Caco-2 (cell line): Measurements from ENCODE around the gene TGDS. TPM values are rescaled to one million over a fixed set of nuclear protein-coding genes. Genes with fewer than 3 reads are reported as not detected.
"Not testable (repeated sequence)": the region's sequence is repeated elsewhere in the genome, so short reads cannot be mapped to it uniquely, and the experiment has no call there.

Experiments
- BruUV-seq: library from RNA; stranded (reverse); fragments of 400-500 nt; replicated peaks from 2 replicates; lab custom pipeline; 2021; lab: Mats Ljungman, UMichigan
- CTCF ChIA-PET: fragments of 300-600 bp; sonication (Branson Sonifier 250); formaldehyde crosslinking; loops from one replicate; lab custom pipeline; 2022; ENCODE audit warnings: antibody characterized with exemption; lab: Charles Lee
- POLR2A ChIA-PET: fragments of 300-600 bp; sonication (Branson Sonifier 250); formaldehyde crosslinking; loops from one replicate; lab custom pipeline; 2022; ENCODE audit warnings: antibody characterized with exemption; lab: Charles Lee
- DNase-seq, 2 experiments: peaks; one replicate each; pipeline versions ENCODE4 v3.0.0 to v3.0.0-alpha.2; 2020 to 2022
- H3K27me3 ChIP-seq: replicated peaks from 2 replicates; pipeline ENCODE4 v1.6.0; 2011; ENCODE audit warnings: low read length; ENCODE audit not compliant: control insufficient read depth, insufficient read depth
- H3K36me3 ChIP-seq: 2 replicates; pipeline ENCODE4 v1.5.1; 2011; ENCODE audit warnings: low read length; ENCODE audit not compliant: control insufficient read depth, insufficient read depth
- H3K4me1 ChIP-seq: fragments of 250-450 bp; sonication (Bioruptor Pico); 2 replicates; pipeline ENCODE4 v1.5.1; 2020; ENCODE audit warnings: mild to moderate bottlenecking
- H3K4me3 ChIP-seq: 2 replicates; pipeline ENCODE4 v1.5.1; 2011; ENCODE audit warnings: low read depth, mild to moderate bottlenecking, control low read depth, low read length
- H3K9me3 ChIP-seq: fragments of 250-450 bp; sonication (Bioruptor Pico); 2 replicates; pipeline ENCODE4 v1.5.1; 2020; ENCODE audit warnings: mild to moderate bottlenecking, moderate library complexity
- H3K27ac Mint-ChIP-seq: one replicate; pipeline ENCODE4 v1.8.0; 2022; ENCODE audit warnings: mixed read lengths; ENCODE audit not compliant: unreplicated experiment
- H3K27me3 Mint-ChIP-seq: one replicate; pipeline ENCODE4 v1.8.0; 2022; ENCODE audit warnings: mixed read lengths; ENCODE audit not compliant: insufficient read depth, unreplicated experiment
- H3K36me3 Mint-ChIP-seq: one replicate; pipeline ENCODE4 v1.8.0; 2022; ENCODE audit warnings: mild to moderate bottlenecking, mixed read lengths; ENCODE audit not compliant: insufficient read depth, unreplicated experiment
- H3K4me1 Mint-ChIP-seq: one replicate; pipeline ENCODE4 v1.8.0; 2022; ENCODE audit warnings: low read depth, mixed read lengths; ENCODE audit not compliant: unreplicated experiment
- H3K4me3 Mint-ChIP-seq: one replicate; pipeline ENCODE4 v1.8.0; 2022; ENCODE audit warnings: mild to moderate bottlenecking, moderate library complexity, mixed read lengths; ENCODE audit not compliant: unreplicated experiment
- H3K9me3 Mint-ChIP-seq: one replicate; pipeline ENCODE4 v1.8.0; 2022; ENCODE audit warnings: mixed read lengths; ENCODE audit not compliant: unreplicated experiment
- intact Hi-C: fragments of 100-400 bp; cut with micrococcal nuclease; formaldehyde crosslinking; loops from one replicate; pipeline ENCODE4 v1.10.0; 2022; ENCODE audit not compliant: unreplicated experiment
- total RNA-seq: library from RNA; stranded (reverse); gene quantifications from 2 replicates; pipeline ENCODE4 v1.2.3, GENCODE V29; 2022
- TF ChIP-seq, protein P1 (sequence below), 2 experiments: fragments of 200-600 bp in 1 of 2; IDR thresholded peaks; 1 replicate in 1 of 2; 2 replicates in 1 of 2; pipeline versions ENCODE4 v1.5.1 to v1.8.0; 2011 to 2022; ENCODE audit warnings: antibody characterized with exemption in 1 of 2, control low read depth in 1 of 2, inconsistent platforms in 1 of 2, low read depth in 1 of 2, low read length in 1 of 2, mild to moderate bottlenecking in 1 of 2, moderate library complexity in 1 of 2; ENCODE audit not compliant: insufficient read depth in 1 of 2, severe bottlenecking in 1 of 2, unreplicated experiment in 1 of 2

Gene TGDS
- total RNA-seq, 1 experiment from 2014 or later: 22.0 TPM

DNA sequence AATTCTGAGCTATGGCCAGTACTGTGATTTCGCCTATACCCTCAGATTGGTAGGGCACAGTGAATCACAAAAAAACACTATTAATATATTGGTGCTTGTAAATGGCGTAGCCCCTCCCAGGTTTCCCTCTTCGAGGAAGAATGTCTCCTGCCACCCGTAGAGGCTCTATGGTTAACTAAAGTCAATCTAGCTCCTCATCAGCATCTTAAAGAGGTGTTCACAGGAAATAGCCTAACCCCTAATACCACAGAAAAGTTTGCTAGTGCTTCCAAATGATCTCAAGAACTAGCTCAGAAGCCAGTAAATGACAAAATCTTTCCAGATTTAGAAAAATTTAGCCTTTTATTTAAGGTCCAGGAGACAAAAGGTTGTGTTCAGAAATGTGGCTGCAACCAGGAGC lies 60.2 kb downstream of the TGDS start:
- Histone ChIP-seq H3K4me1 (no peaks in the 10 kb centered on the region), H3K27me3 (no peaks in the 10 kb centered on the region; the same call in 1 of the 2 replicates), H3K9me3 (peaks cover 9% of the 10 kb centered on the region), H3K36me3 (no peaks in the 10 kb centered on the region), H3K4me3 (no peak overlapping the region)
- CTCF ChIA-PET: no interaction called here
- POLR2A ChIA-PET: no interaction called here
- Mint-ChIP-seq H3K27me3 (peaks cover 12% of the 10 kb centered on the region), H3K9me3 (no peaks in the 10 kb centered on the region), H3K36me3 (no peaks in the 10 kb centered on the region), H3K4me3 (no peak overlapping the region), H3K27ac (no peak overlapping the region), H3K4me1 (no peaks in the 10 kb centered on the region)
- no peak for DNase-seq
- TF ChIP-seq, protein P1, sequence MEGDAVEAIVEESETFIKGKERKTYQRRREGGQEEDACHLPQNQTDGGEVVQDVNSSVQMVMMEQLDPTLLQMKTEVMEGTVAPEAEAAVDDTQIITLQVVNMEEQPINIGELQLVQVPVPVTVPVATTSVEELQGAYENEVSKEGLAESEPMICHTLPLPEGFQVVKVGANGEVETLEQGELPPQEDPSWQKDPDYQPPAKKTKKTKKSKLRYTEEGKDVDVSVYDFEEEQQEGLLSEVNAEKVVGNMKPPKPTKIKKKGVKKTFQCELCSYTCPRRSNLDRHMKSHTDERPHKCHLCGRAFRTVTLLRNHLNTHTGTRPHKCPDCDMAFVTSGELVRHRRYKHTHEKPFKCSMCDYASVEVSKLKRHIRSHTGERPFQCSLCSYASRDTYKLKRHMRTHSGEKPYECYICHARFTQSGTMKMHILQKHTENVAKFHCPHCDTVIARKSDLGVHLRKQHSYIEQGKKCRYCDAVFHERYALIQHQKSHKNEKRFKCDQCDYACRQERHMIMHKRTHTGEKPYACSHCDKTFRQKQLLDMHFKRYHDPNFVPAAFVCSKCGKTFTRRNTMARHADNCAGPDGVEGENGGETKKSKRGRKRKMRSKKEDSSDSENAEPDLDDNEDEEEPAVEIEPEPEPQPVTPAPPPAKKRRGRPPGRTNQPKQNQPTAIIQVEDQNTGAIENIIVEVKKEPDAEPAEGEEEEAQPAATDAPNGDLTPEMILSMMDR (IDR thresholded peaks at IDR 0.05; ENCODE audit: insufficient read depth in 1 of 2, low read depth in 1 of 2, low read length in 1 of 2, severe bottlenecking in 1 of 2, unreplicated experiment in 1 of 2): no peak
- intact Hi-C loops: no loop called here
- BruUV-seq: no TSS peak

DNA sequence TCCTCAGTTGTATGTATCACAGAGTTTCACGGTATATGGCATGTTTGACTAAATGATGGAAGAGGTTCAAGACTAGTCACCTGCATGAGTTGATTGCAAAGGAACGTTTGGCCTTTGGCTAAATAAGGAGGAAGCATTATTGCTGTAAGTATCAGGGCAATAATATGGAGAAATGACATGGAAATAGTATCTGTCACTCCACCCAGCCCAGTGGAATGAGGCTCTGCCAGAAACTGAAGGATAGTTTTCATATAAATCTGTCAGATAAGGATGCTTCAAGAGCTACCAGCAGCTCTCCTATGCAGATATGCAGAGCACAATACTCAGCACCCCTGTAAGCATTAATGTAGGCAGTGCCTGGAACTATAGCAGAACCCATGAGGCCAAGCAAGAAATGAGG lies 60.7 kb downstream of the TGDS start:
- no peak for DNase-seq
- Mint-ChIP-seq H3K36me3 (no peaks in the 10 kb centered on the region), H3K27ac (no peak overlapping the region), H3K4me1 (no peaks in the 10 kb centered on the region), H3K9me3 (no peaks in the 10 kb centered on the region), H3K4me3 (no peak overlapping the region), H3K27me3 (peaks cover 9% of the 10 kb centered on the region)
- no TSS peak for BruUV-seq
- CTCF ChIA-PET: no interaction called here
- TF ChIP-seq, protein P1 (IDR thresholded peaks at IDR 0.05; ENCODE audit: insufficient read depth in 1 of 2, low read depth in 1 of 2, low read length in 1 of 2, severe bottlenecking in 1 of 2, unreplicated experiment in 1 of 2): no peak
- POLR2A ChIA-PET: no interaction called here
- Histone ChIP-seq H3K9me3 (peaks cover 9% of the 10 kb centered on the region), H3K4me3 (no peak overlapping the region), H3K36me3 (no peaks in the 10 kb centered on the region), H3K4me1 (no peaks in the 10 kb centered on the region), H3K27me3 (no peaks in the 10 kb centered on the region; the same call in 1 of the 2 replicates)
- intact Hi-C loops: no loop called here

DNA sequence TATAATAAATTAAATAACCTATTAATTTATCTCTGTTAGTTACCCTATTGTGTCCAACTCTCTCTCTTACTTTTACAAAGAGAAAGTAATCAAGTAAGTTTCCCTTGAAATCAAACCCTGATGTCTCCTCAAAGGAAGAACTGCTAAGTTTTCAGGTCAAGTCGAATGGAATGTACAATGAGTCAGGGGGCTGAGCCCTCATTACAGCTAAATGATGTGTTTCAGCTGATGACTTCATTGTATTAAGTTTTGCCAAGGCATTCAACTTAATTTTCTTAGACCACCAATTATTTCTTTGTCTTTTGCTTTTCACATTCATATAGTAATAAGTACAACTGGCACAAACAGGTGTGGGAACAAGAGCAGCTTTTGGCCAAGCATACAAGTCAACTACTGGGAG lies 61.8 kb downstream of the TGDS start:
- H3K36me3 Mint-ChIP-seq: no peaks in the 10 kb centered on the region
- H3K9me3 Mint-ChIP-seq: no peaks in the 10 kb centered on the region
- H3K4me1 ChIP-seq: no peaks in the 10 kb centered on the region
- no peak overlapping the region for H3K4me3 Mint-ChIP-seq
- H3K27me3 Mint-ChIP-seq: peaks cover 15% of the 10 kb centered on the region
- TF ChIP-seq, protein P1 (IDR thresholded peaks at IDR 0.05; ENCODE audit: insufficient read depth in 1 of 2, low read depth in 1 of 2, low read length in 1 of 2, severe bottlenecking in 1 of 2, unreplicated experiment in 1 of 2): no peak
- DNase-seq: no peak
- no peak overlapping the region for H3K4me3 ChIP-seq
- H3K4me1 Mint-ChIP-seq: no peaks in the 10 kb centered on the region
- no TSS peak for BruUV-seq
- H3K27me3 ChIP-seq: no peaks in the 10 kb centered on the region; the same call in 1 of the 2 replicates
- peaks cover 9% of the 10 kb centered on the region for H3K9me3 ChIP-seq
- intact Hi-C loops: no loop called here
- ChIA-PET POLR2A (no interaction called here), CTCF (no interaction called here)
- H3K27ac Mint-ChIP-seq: no peak overlapping the region
- H3K36me3 ChIP-seq: no peaks in the 10 kb centered on the region

DNA sequence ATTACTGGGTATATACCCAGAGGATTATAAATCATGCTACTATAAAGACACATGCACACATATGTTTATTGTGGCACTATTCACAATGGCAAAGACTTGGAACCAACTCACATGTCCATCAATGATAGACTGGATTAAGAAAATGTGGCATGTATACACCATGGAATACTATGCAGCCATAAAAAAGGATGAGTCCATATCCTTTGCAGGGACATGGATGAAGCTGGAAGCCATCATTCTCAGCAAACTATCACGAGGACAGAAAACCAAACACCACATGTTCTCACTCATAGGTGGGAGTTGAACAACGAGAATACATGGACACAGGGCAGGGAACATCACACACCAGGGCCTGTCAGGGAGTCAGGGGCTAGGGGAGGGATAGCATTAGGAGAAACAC lies 63.7 kb downstream of the TGDS start:
- BruUV-seq, H3K4me3 Mint-ChIP-seq, H3K4me3 ChIP-seq, H3K9me3 Mint-ChIP-seq, POLR2A ChIA-PET, H3K36me3 ChIP-seq, intact Hi-C loops, H3K27me3 ChIP-seq, CTCF ChIA-PET, H3K9me3 ChIP-seq, H3K27ac Mint-ChIP-seq, H3K4me1 ChIP-seq, DNase-seq, H3K36me3 Mint-ChIP-seq, H3K4me1 Mint-ChIP-seq: not testable (repeated sequence)
- peaks cover 27% of the 10 kb centered on the region for H3K27me3 Mint-ChIP-seq

DNA sequence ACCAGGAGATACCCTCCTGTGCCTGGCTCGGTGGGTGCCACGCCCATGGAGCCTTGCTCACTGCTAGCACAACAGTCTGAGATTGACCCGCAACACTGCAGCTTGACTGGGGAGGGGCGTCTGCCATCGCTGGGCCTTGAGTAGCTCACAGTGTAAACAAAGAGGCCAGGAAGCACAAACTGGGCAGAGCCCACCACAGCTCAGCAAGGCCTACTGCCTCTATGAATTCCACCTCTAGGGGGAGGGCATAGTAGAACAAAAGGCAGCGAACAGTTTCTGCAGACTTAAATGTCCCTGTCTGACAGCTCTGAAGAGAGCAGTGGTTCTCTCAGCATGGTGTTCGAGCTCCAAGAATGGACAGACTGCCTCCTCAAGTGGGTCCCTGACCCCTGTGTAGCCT lies 69.0 kb downstream of the TGDS start:
- H3K36me3 Mint-ChIP-seq, POLR2A ChIA-PET, H3K4me3 ChIP-seq, H3K9me3 Mint-ChIP-seq, intact Hi-C loops, H3K27ac Mint-ChIP-seq, H3K9me3 ChIP-seq, BruUV-seq, H3K27me3 ChIP-seq, H3K4me3 Mint-ChIP-seq, H3K36me3 ChIP-seq, H3K4me1 ChIP-seq, H3K4me1 Mint-ChIP-seq: not testable (repeated sequence)
- peaks cover 34% of the 10 kb centered on the region for H3K27me3 Mint-ChIP-seq
- DNase-seq: peak in 1 of 2 experiments; percentile 6
- CTCF ChIA-PET: interaction anchor here (1.4 kb wide), 1 partner anchor 23 kb away, joined by 3 read pairs; no protein-coding TSS in a partner anchor
